Thymus (tissue), 11 donors: ENCODE data around the gene GAREM2. TPM values are rescaled to one million over a fixed set of nuclear protein-coding genes. Genes with fewer than 3 reads are reported as not detected.

Experiments used
- DNase-seq, 9 donors: peaks; one replicate each; pipeline ENCODE4 v3.0.0-alpha.2; 2013; ENCODE audit warnings: low spot score in 9 of 9, low read depth in 6 of 9, missing footprints in 1 of 9
- H3K27ac ChIP-seq, 2 donors: one replicate each; pipeline ENCODE4 v1.5.1; 2013; ENCODE audit warnings: control low read depth in 1 of 2, low read depth in 1 of 2, low read length in 1 of 2, mild to moderate bottlenecking in 1 of 2, moderate library complexity in 1 of 2
- H3K27me3 ChIP-seq, 2 donors: one replicate each; pipeline ENCODE4 v1.5.1; 2013; ENCODE audit warnings: low read length in 1 of 2; ENCODE audit not compliant: control insufficient read depth in 2 of 2, insufficient read depth in 1 of 2
- H3K36me3 ChIP-seq, 2 donors: one replicate each; pipeline ENCODE4 v1.5.1; 2013; ENCODE audit warnings: low read length in 1 of 2, mild to moderate bottlenecking in 1 of 2, moderate library complexity in 1 of 2; ENCODE audit not compliant: control insufficient read depth in 2 of 2, insufficient read depth in 2 of 2
- H3K4me1 ChIP-seq, 2 donors: one replicate each; pipeline ENCODE4 v1.5.1; 2013; ENCODE audit warnings: low read length in 2 of 2; ENCODE audit not compliant: control insufficient read depth in 2 of 2, insufficient read depth in 2 of 2
- H3K4me3 ChIP-seq, 2 donors: one replicate each; pipeline ENCODE4 v1.5.1; 2013; ENCODE audit warnings: low read length in 2 of 2, control low read depth in 1 of 2, mild to moderate bottlenecking in 1 of 2
- H3K9me3 ChIP-seq, 2 donors: one replicate each; pipeline ENCODE4 v1.5.1; 2013; ENCODE audit warnings: low read length in 1 of 2, mild to moderate bottlenecking in 1 of 2; ENCODE audit not compliant: control insufficient read depth in 2 of 2, insufficient read depth in 1 of 2
- WGBS: extraction: QIAGEN DNeasy Blood & Tissue Kit; methylation state at CpG from one replicate; pipeline ENCODE4 v1.1.7; 2013; 5-methylcytosine and 5-hydroxymethylcytosine counted together
- polyA plus RNA-seq: library from polyadenylated mRNA; stranded (reverse); fragments of 200-250 nt; gene quantifications from one replicate; pipeline ENCODE4 v1.2.3, GENCODE V29; 2013
- total RNA-seq: library from RNA; stranded (reverse); fragments of 120-200 nt; gene quantifications from one replicate; pipeline ENCODE4 v1.2.4, GENCODE V29; 2013
- donor health status: healthy.

Gene GAREM2
- total and polyA plus RNA-seq, 2 donors, result 0.59 to 0.71 TPM

DNA sequence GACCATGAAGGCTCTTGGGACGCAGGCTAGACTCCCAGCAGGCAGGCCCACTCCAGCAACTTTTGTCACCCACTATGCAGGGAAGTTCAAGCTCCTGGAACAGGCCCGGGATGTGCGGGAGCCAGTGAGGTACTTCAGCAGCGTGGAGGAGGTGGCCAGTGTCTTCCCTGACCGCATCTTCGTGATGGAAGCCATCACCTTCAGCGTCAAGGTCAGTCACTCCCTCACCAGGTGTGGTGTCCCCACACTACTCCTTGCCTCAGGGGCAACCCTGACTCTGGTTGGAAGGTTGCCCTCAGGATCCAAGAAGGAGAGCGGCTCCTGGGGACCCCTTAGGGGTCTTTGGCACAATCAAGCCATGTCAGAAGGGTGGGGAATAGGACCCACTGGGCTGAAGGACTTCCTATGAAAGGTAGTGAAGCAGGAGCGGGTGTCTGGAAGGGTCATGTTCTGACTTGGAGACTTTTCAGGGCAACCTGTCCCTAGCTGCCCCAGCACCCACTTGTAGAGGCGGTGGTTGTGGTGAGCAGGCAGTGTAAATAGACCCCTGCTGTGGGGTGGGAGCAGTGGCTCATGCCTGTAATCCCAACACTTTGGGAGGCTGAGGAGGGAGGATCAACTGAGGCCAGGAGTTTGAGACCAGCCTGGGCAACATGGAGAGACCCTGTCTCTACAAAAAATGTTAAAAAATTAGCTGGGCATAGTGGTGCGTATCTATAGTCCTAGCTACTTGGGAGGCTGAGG is 10.2 kb downstream of the GAREM2 start:
- Histone ChIP-seq H3K27me3 (peaks cover 12 to 73% of the 10 kb centered on the region in 2 donors), H3K36me3 (no peaks in the 10 kb centered on the region), H3K4me3 (no peak overlapping the region), H3K9me3 (no peaks in the 10 kb centered on the region), H3K4me1 (peaks cover 5 to 15% of the 10 kb centered on the region in 2 donors), H3K27ac (no peak overlapping the region)
- WGBS, result 99% methylated on average over 11 of the region's 11 CpGs
- DNase-seq, result no peak

DNA sequence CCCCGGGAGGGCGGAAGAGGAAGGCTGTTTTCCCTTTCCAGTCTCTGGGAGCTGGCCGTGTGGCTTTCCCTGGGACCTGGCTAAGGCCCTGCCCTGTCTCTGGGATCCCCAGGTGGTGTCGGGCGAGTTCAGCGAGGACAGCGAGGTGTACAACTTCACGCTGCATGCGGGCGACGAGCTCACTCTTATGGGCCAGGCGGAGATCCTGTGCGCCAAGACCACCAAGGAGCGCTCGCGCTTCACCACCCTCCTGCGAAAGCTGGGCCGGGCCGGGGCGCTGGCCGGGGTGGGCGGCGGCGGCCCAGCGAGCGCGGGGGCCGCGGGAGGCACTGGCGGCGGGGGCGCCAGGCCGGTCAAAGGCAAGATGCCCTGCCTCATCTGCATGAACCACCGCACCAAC is 11.2 kb downstream of the GAREM2 start:
- 71% methylated on average over 34 of the region's 34 CpGs for WGBS
- H3K9me3 ChIP-seq, result no peaks in the 10 kb centered on the region
- H3K36me3 ChIP-seq, result no peaks in the 10 kb centered on the region
- peaks cover 3 to 15% of the 10 kb centered on the region in 2 donors for H3K4me1 ChIP-seq
- no peak for DNase-seq
- peaks cover 7 to 63% of the 10 kb centered on the region in 2 donors for H3K27me3 ChIP-seq
- H3K4me3 ChIP-seq, result peak overlapping the region; percentile 51 to 55
- no peak overlapping the region for H3K27ac ChIP-seq

DNA sequence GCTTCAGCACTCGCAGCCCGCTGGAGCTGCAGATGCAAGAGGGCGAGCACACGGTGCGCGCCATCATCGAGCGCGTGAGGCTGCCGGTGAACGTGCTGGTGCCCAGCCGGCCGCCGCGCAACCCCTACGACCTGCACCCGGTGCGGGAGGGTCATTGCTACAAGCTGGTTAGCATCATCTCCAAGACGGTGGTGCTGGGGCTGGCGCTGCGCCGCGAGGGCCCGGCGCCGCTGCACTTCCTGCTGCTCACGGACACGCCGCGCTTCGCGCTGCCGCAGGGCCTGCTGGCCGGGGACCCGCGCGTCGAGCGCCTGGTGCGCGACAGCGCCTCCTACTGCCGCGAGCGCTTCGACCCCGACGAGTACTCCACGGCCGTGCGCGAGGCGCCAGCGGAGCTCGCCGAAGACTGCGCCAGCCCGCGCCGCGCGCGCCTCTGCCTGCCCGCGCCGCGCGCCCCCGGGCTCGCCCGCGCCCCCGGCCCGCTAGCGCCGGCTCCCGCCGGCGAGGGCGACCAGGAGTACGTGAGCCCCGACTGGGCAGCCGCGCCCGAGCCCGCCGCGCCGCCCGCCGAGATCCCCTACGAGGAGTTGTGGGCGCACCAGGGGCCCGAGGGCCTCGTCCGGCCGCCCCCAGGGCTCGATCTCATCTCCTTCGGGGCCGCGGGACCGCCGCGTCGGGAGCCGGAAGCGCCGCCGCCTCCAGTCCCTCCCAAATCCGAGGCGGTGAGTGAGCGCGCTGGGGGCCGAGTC is 11.8 kb downstream of the GAREM2 start:
- Histone ChIP-seq H3K27me3 (peaks cover 3 to 57% of the 10 kb centered on the region in 2 donors), H3K27ac (no peak overlapping the region), H3K36me3 (no peaks in the 10 kb centered on the region), H3K4me3 (peak overlapping the region; percentile 51 to 55), H3K4me1 (peaks cover 0 to 10% of the 10 kb centered on the region in 2 donors), H3K9me3 (no peaks in the 10 kb centered on the region)
- WGBS, result 2% methylated on average over 114 of the region's 114 CpGs
- DNase-seq, result peak; percentile 62 to 96 (median 87)

DNA sequence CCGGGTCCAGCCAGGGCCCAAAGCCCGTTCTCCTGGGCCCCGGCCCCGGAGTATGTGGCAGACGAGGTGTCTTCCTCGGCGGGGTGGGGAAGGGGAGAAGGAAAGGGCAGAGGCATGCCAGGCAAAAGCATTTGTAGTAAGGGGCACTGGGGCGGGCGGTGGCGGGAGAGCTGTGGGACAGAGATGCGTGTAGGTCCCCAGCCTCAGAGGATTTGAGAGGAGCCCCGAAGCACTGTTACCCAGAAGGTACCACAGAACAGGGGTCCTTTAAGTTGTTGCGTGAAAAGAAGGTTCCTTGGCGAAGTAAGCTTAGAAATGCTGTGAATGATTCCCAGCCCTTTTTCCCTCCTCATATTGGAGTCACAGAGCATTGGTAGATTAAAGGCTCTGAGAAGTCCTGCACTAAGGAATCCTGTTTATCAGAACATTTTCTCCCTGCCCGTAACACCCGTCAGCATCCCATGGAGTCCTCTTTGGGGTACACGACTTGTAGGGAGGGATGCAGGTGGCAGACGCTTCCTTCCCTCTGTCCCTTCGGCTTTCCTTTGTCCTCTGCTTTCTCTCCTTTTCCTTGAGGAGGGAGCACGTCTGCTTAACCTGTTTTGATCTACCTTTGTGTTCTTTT is 12.5 kb downstream of the GAREM2 start:
- DNase-seq, result no peak

DNA sequence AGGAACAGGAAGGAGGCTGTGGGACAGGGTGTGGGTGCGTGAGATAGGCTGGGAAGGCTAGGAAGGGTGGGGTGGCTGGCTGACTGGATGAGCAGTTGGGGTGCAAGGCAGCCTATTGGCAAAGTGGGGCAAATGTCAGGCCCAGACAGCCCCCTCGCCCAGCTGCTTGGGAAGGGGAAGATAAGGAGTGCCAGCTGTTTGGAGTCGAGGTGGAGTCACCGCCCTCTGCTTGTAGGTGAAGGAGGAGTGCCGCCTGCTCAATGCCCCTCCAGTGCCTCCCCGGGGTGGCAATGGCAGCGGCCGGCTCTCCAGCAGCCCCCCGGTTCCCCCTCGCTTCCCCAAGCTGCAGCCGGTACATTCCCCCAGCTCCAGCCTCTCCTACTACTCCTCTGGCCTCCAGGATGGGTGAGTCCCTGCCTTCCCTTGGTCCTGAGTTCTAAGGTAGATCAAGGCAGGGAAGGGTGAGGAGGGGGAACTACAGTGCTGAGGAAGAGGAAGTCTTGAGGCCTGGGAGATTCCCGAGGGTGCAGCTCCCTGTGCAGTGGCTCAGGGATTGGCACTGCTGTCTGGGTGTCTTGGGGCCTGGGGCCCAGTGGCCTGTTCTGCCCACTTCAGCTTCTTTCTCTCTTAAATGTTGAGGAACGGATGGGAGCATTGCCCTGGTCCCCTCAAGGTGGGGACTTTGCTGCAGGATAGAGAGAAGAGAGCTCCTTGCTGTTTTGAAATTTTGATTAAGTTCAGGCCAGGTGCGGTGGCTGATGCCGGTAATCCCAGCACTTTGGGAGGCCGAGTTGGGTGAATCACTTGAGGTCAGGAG is 13.3 kb downstream of the GAREM2 start:
- H3K4me3 ChIP-seq, result no peak overlapping the region
- peaks cover 0 to 42% of the 10 kb centered on the region in 2 donors for H3K27me3 ChIP-seq
- peaks cover 0 to 10% of the 10 kb centered on the region in 2 donors for H3K4me1 ChIP-seq
- no peaks in the 10 kb centered on the region for H3K9me3 ChIP-seq
- no peak for DNase-seq
- WGBS, result 95% methylated on average over 16 of the region's 16 CpGs
- H3K36me3 ChIP-seq, result peaks cover 12 to 13% of the 10 kb centered on the region in 2 donors
- no peak overlapping the region for H3K27ac ChIP-seq

More for the DNA sequence above, 12.5 kb downstream of the GAREM2 start:
- Histone ChIP-seq H3K9me3 (no peaks in the 10 kb centered on the region), H3K4me3 (peak overlapping the region; percentile 13 to 55), H3K27me3 (peaks cover 0 to 50% of the 10 kb centered on the region in 2 donors), H3K27ac (no peak overlapping the region), H3K4me1 (peaks cover 0 to 10% of the 10 kb centered on the region in 2 donors), H3K36me3 (peaks cover 5% of the 10 kb centered on the region in 2 donors)
- 62% methylated on average over 20 of the region's 20 CpGs for WGBS

- H3K36me3 ChIP-seq, result peaks cover 22% of the 10 kb centered on the region in 2 donors
- peaks cover 0 to 10% of the 10 kb centered on the region in 2 donors for H3K4me1 ChIP-seq
- WGBS, result 96% methylated on average over 15 of the region's 15 CpGs
- H3K9me3 ChIP-seq, result no peaks in the 10 kb centered on the region
- no peak for DNase-seq
- H3K4me3 ChIP-seq, result no peak overlapping the region
- peaks cover 0 to 35% of the 10 kb centered on the region in 2 donors for H3K27me3 ChIP-seq
- H3K27ac ChIP-seq, result no peak overlapping the region
Observed at GRCh38 chr2:26187114-26187513, 14.2 kb downstream of the GAREM2 start.

GRCh38 chr2:26187537-26188104 is 14.7 kb downstream of the GAREM2 start:
- Histone ChIP-seq H3K36me3 (peaks cover 25 to 26% of the 10 kb centered on the region in 2 donors), H3K4me1 (peaks cover 0 to 10% of the 10 kb centered on the region in 2 donors), H3K9me3 (no peaks in the 10 kb centered on the region), H3K27me3 (peaks cover 0 to 30% of the 10 kb centered on the region in 2 donors), H3K4me3 (no peak overlapping the region), H3K27ac (no peak overlapping the region)
- DNase-seq, result no peak
- 98% methylated on average over 16 of the region's 16 CpGs for WGBS

- Histone ChIP-seq H3K9me3 (no peaks in the 10 kb centered on the region), H3K27ac (no peak overlapping the region), H3K4me3 (no peak overlapping the region), H3K4me1 (peaks cover 0 to 7% of the 10 kb centered on the region in 2 donors), H3K27me3 (peaks cover 0 to 17% of the 10 kb centered on the region in 2 donors), H3K36me3 (peaks cover 40% of the 10 kb centered on the region in 2 donors)
- WGBS, result 97% methylated on average over 4 of the region's 4 CpGs
- no peak for DNase-seq
Observed at GRCh38 chr2:26189123-26189522, 16.2 kb downstream of the GAREM2 start.
